GM18505 (cell line): ENCODE measurements around the gene PITPNC1.
"Not testable (repeated sequence)": the region's sequence is repeated elsewhere in the genome, so short reads cannot be mapped to it uniquely, and the experiment has no call there.

Experiments used
- ATAC-seq: cut with Tn5 transposase; IDR thresholded peaks from one replicate; pipeline ENCODE4 v1.9.1; 2021; ENCODE audit not compliant: unreplicated experiment
- POLR2A ChIP-seq: IDR thresholded peaks from 4 replicates; pipeline ENCODE4 v1.6.1; 2011; ENCODE audit warnings: borderline replicate concordance; ENCODE audit not compliant: insufficient read depth, insufficient read length; ENCODE audit errors: extremely low read depth

PITPNC1 gene

GRCh38 chr17:67376737-67377487 is at the start of gene PITPNC1:
Gene PITPNC1 (plus strand): TSS chr17:67377281.
- ATAC-seq, result peak; percentile 65
- peak; percentile 68 for TF ChIP-seq POLR2A

- TF ChIP-seq POLR2A, result no peak
- no peak for ATAC-seq
These were observed 49.1 kb upstream of the PITPNC1 start for GRCh38 chr17:67328026-67328425.

GRCh38 chr17:67331381-67332161 is 45.5 kb upstream of the PITPNC1 start:
- not testable (repeated sequence) for ATAC-seq

GRCh38 chr17:67332162-67332508 is 44.9 kb upstream of the PITPNC1 start:
- ATAC-seq, result not testable (repeated sequence)

- ATAC-seq, result no peak
These were observed 41.7 kb upstream of the PITPNC1 start for GRCh38 chr17:67335245-67335835.

GRCh38 chr17:67336859-67337258 is 40.2 kb upstream of the PITPNC1 start:
- TF ChIP-seq POLR2A, result no peak
- ATAC-seq, result no peak

More at GRCh38 chr17:67335245-67335835, 41.7 kb upstream of the PITPNC1 start:
- no peak for TF ChIP-seq POLR2A

- not testable (repeated sequence) for ATAC-seq
These were observed 38.7 kb upstream of the PITPNC1 start for GRCh38 chr17:67338353-67338752.

GRCh38 chr17:67343237-67343636 is 33.8 kb upstream of the PITPNC1 start:
- no peak for TF ChIP-seq POLR2A
- no peak for ATAC-seq

GRCh38 chr17:67347826-67348225 is 29.3 kb upstream of the PITPNC1 start:
- no peak for ATAC-seq
- TF ChIP-seq POLR2A, result no peak

- ATAC-seq, result no peak
- TF ChIP-seq POLR2A, result no peak
These were observed 27.7 kb upstream of the PITPNC1 start for GRCh38 chr17:67349420-67349819.

GRCh38 chr17:67353161-67353560 is 23.9 kb upstream of the PITPNC1 start:
- ATAC-seq, result no peak
- no peak for TF ChIP-seq POLR2A

- no peak for TF ChIP-seq POLR2A
- ATAC-seq, result no peak
These were observed 23.0 kb upstream of the PITPNC1 start for GRCh38 chr17:67353929-67354574.

GRCh38 chr17:67358612-67359011 is 18.5 kb upstream of the PITPNC1 start:
- no peak for ATAC-seq

More at GRCh38 chr17:67358612-67359011, 18.5 kb upstream of the PITPNC1 start:
- TF ChIP-seq POLR2A, result no peak
